Activated naive CD8-positive, alpha-beta T cell treated with anti-CD3 and anti-CD28 coated beads for 36 hours (primary cell): Measurements from ENCODE around the gene SYT15. TPM values are rescaled to one million over a fixed set of nuclear protein-coding genes. Genes with fewer than 3 reads are reported as not detected.
"Not testable (repeated sequence)": the region's sequence is repeated elsewhere in the genome, so short reads cannot be mapped to it uniquely, and the experiment has no call there.

Experiments used
- DNase-seq: peaks from one replicate; pipeline ENCODE4 v3.0.0; 2021
- H3K27ac Mint-ChIP-seq: one replicate; pipeline ENCODE4 v1.8.0; 2022; ENCODE audit warnings: mild to moderate bottlenecking, moderate library complexity, mixed read lengths
- H3K27me3 Mint-ChIP-seq: one replicate; pipeline ENCODE4 v1.8.0; 2022; ENCODE audit warnings: mild to moderate bottlenecking, mixed read lengths
- H3K36me3 Mint-ChIP-seq: one replicate; pipeline ENCODE4 v1.8.0; 2021; ENCODE audit warnings: mild to moderate bottlenecking, mixed read lengths
- H3K4me1 Mint-ChIP-seq: one replicate; pipeline ENCODE4 v1.8.0; 2021; ENCODE audit warnings: mixed read lengths
- H3K4me3 Mint-ChIP-seq: one replicate; pipeline ENCODE4 v1.8.0; 2022; ENCODE audit warnings: mild to moderate bottlenecking, moderate library complexity, mixed read lengths
- H3K9me3 Mint-ChIP-seq: one replicate; pipeline ENCODE4 v1.8.0; 2022; ENCODE audit warnings: mixed read lengths
- total RNA-seq, 2 experiments: library from RNA; stranded (reverse); gene quantifications; one replicate each; pipeline ENCODE4 v1.2.3, GENCODE V29; 2021

Gene SYT15
- total RNA-seq, 2 experiments from 2014 or later, result 0.50 to 0.58 TPM

DNA sequence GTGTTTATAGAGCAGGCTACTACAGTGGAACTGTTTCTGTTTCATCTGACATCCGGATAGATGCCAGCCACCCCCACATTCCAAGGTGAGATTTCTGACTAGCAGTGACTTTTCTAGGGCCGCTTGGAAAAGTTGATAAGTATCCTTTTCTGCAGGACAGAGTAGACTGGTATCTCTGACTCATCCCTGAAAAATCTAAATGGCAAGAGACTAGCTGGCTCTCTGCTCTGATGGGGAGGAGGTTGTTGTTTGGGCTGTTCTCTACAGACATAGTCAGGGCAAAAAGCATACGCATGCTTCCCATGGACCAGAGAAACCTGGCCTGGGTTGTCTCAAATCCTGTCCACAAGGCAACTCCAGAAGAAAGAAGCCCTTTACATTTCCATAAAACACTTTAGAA, 10.7 kb downstream of the SYT15 start:
- not testable (repeated sequence) for H3K27me3 Mint-ChIP-seq, H3K27ac Mint-ChIP-seq, DNase-seq, H3K36me3 Mint-ChIP-seq, H3K4me3 Mint-ChIP-seq, H3K9me3 Mint-ChIP-seq, H3K4me1 Mint-ChIP-seq

GRCh38 chr10:46591053-46591452, 12.1 kb downstream of the SYT15 start:
- H3K27me3 Mint-ChIP-seq, DNase-seq, H3K4me1 Mint-ChIP-seq, H3K4me3 Mint-ChIP-seq, H3K27ac Mint-ChIP-seq, H3K9me3 Mint-ChIP-seq, H3K36me3 Mint-ChIP-seq: not testable (repeated sequence)

DNA sequence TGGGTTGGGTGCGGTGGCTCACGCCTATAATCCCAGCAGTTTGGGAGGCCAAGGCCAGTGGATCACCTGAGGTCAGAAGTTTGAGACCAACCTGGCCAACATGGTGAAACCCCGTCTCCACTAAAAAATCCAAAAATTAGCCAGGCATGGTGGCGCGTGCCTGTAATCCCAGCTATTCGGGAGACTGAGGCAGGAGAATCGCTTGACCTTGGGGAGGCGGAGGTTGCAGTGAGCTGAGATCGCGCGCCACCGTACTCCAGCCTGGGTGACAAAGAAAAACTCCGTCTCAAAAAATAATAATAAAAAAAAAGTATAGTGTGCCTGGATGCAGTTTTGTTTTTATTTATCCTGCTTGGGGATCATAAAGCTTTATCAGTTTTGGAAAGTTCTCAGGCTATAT, 14.4 kb downstream of the SYT15 start:
- H3K4me3 Mint-ChIP-seq, H3K9me3 Mint-ChIP-seq, H3K27ac Mint-ChIP-seq, H3K36me3 Mint-ChIP-seq, H3K4me1 Mint-ChIP-seq, DNase-seq, H3K27me3 Mint-ChIP-seq: not testable (repeated sequence)

DNA sequence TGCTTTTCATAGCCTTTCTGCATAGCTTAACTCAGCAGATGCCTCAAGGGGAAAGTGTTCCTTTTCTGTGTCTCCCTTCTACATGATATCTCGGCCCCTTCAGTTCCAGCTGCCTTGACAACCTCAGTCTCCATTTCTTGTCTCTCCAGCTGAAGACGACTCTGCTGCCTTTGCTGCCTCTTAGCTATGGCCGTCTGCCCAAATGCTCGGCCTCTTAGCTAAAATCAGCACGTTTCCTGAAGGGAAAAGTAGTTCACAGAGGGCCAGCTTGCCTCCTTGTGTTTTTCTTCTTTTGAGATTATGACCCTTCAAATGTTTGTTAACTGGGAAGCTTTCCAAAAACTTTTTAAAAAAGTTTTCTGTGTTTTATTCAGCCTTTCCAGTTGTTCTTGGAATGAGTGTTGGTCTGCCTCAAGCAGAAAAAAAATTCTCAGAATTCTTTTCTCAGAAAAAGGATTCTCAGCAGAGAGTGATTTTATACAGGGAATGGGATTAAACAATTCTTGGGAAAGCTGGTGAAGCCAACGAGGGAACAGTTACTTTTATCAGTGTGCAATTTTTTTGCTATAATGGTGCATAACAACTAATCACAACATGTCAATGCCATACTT, 15.6 kb downstream of the SYT15 start:
- not testable (repeated sequence) for H3K4me3 Mint-ChIP-seq, H3K27ac Mint-ChIP-seq, H3K36me3 Mint-ChIP-seq, H3K27me3 Mint-ChIP-seq, H3K4me1 Mint-ChIP-seq, H3K9me3 Mint-ChIP-seq, DNase-seq

- not testable (repeated sequence) for H3K4me1 Mint-ChIP-seq, H3K4me3 Mint-ChIP-seq, H3K9me3 Mint-ChIP-seq, H3K27ac Mint-ChIP-seq, H3K27me3 Mint-ChIP-seq, H3K36me3 Mint-ChIP-seq, DNase-seq
Measured at GRCh38 chr10:46596570-46596969, 17.6 kb downstream of the SYT15 start.

GRCh38 chr10:46597616-46598246, 18.8 kb downstream of the SYT15 start:
- H3K27ac Mint-ChIP-seq, H3K36me3 Mint-ChIP-seq, H3K27me3 Mint-ChIP-seq, H3K4me1 Mint-ChIP-seq, H3K9me3 Mint-ChIP-seq: not testable (repeated sequence)
- peak overlapping the region; percentile 50 for H3K4me3 Mint-ChIP-seq
- peak; percentile 27 for DNase-seq

- not testable (repeated sequence) for DNase-seq, H3K27me3 Mint-ChIP-seq, H3K9me3 Mint-ChIP-seq, H3K27ac Mint-ChIP-seq, H3K4me3 Mint-ChIP-seq, H3K36me3 Mint-ChIP-seq, H3K4me1 Mint-ChIP-seq
Measured at GRCh38 chr10:46600516-46600915, 21.6 kb downstream of the SYT15 start.

DNA sequence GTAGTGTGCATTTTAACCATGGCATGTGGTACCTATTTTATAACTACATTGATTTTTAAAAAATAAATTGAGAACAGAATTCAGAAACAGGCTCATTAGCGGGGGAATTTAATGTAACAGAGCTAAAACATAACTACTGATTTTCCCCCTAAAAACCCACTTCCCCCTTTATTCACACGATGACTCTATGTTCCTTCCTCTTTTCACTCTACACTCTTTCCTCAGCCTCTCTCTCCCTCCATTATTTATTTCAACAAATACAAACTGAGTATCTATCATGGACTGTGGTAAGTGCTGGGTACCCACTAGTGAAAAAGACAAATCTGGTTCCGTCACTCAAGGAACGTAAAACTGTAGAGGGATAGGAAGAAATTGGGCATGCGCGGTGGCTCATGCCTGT, 36.6 kb downstream of the SYT15 start:
- H3K27me3 Mint-ChIP-seq, H3K36me3 Mint-ChIP-seq, H3K9me3 Mint-ChIP-seq, DNase-seq, H3K4me1 Mint-ChIP-seq, H3K4me3 Mint-ChIP-seq, H3K27ac Mint-ChIP-seq: not testable (repeated sequence)

DNA sequence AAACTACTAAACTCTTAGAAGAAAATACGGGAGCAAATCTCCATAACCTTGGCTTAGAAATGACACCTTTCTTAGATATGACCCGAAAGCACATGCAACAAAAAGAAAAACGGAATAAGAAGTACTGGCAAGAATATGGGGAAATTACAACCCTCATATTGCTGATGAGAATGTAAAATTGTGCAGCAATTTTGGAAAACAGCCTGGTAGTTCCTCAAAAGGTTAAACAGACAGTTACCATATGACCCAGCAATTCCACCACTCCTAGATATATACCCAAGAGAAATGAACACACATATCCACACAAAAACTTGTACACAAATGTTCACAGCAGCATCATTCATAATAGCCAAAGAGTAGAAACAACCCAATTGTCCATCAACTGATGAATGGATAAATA, 37.3 kb downstream of the SYT15 start:
- H3K4me3 Mint-ChIP-seq, DNase-seq, H3K27me3 Mint-ChIP-seq, H3K4me1 Mint-ChIP-seq, H3K27ac Mint-ChIP-seq, H3K36me3 Mint-ChIP-seq, H3K9me3 Mint-ChIP-seq: not testable (repeated sequence)

- not testable (repeated sequence) for H3K36me3 Mint-ChIP-seq, H3K27me3 Mint-ChIP-seq, H3K9me3 Mint-ChIP-seq, H3K4me3 Mint-ChIP-seq, H3K27ac Mint-ChIP-seq, DNase-seq, H3K4me1 Mint-ChIP-seq
Measured at GRCh38 chr10:46617134-46617533, 38.2 kb downstream of the SYT15 start.

DNA sequence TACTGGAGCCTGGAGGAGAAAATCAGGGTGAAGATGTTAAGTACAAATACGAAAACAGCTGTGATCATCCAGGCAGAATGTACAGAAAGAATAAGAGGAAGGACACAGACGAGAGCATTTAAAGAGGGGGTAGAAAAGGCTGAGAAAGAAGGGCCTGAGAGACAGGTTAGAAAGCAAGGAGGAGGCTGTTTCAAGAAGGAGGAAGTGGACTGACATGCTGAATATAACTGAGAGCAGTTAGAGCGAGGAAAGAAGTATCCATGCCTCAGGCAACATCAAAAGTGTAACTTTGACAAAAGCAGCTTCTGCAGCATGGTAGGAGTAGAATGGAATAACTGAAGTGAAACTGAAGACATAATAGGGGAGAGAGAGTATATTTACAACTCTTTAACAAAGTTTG, 39.0 kb downstream of the SYT15 start:
- not testable (repeated sequence) for H3K9me3 Mint-ChIP-seq, H3K36me3 Mint-ChIP-seq, DNase-seq, H3K4me1 Mint-ChIP-seq, H3K27ac Mint-ChIP-seq, H3K27me3 Mint-ChIP-seq, H3K4me3 Mint-ChIP-seq

- not testable (repeated sequence) for H3K4me1 Mint-ChIP-seq, DNase-seq, H3K4me3 Mint-ChIP-seq, H3K27me3 Mint-ChIP-seq, H3K36me3 Mint-ChIP-seq, H3K27ac Mint-ChIP-seq, H3K9me3 Mint-ChIP-seq
Measured at GRCh38 chr10:46623899-46624654, 45.1 kb downstream of the SYT15 start.

DNA sequence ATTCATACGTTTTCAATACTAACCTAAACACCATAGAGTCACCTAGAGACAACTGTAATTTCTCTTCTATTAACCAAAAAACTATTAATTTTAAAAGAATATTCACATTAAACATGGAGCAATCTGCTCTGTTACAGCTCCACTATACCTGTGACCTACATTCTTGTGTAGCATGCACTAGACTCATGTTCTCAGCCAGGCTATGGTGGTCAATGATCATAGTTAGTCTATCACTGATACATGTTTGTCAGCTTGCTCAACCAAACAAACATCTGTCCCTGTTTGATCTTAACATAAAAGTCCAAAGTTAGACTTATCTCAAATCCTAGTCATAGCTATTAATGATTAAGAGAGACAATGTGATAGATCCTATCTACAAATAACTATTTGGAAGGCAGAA, 50.9 kb downstream of the SYT15 start:
- not testable (repeated sequence) for H3K27ac Mint-ChIP-seq, H3K36me3 Mint-ChIP-seq, H3K4me3 Mint-ChIP-seq

GRCh38 chr10:46630816-46631215, 51.9 kb downstream of the SYT15 start:
- DNase-seq, H3K36me3 Mint-ChIP-seq, H3K9me3 Mint-ChIP-seq, H3K27me3 Mint-ChIP-seq, H3K4me1 Mint-ChIP-seq, H3K27ac Mint-ChIP-seq, H3K4me3 Mint-ChIP-seq: not testable (repeated sequence)

More for the DNA sequence above, 50.9 kb downstream of the SYT15 start:
- not testable (repeated sequence) for H3K9me3 Mint-ChIP-seq, H3K27me3 Mint-ChIP-seq, H3K4me1 Mint-ChIP-seq, DNase-seq

- H3K36me3 Mint-ChIP-seq, DNase-seq, H3K27ac Mint-ChIP-seq, H3K9me3 Mint-ChIP-seq, H3K27me3 Mint-ChIP-seq, H3K4me1 Mint-ChIP-seq, H3K4me3 Mint-ChIP-seq: not testable (repeated sequence)
Measured at GRCh38 chr10:46631683-46632082, 52.8 kb downstream of the SYT15 start.

DNA sequence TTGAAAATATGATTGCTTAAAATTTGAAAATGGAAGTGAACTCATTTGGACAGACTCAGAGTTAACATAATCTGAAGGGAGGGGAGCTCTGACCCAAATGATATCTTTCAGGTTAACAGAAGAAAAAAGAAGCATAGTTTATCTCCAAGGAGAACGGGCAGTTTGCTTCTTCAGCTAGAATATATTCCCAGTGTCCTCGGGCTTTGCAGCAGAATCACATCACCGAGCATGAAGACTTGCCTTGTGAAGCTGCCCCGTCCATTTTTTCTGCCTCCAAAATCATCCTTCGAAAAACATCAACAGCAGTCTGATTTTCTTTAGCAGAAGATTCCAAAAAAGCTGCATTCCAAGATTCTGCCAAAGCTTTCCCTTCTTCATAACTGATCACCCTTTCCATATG, 55.8 kb downstream of the SYT15 start:
- H3K27me3 Mint-ChIP-seq, H3K4me3 Mint-ChIP-seq, DNase-seq, H3K9me3 Mint-ChIP-seq, H3K27ac Mint-ChIP-seq, H3K4me1 Mint-ChIP-seq, H3K36me3 Mint-ChIP-seq: not testable (repeated sequence)
